DOHH2 (cell line): ENCODE measurements around the gene RND3.

Experiments used
- H3F3A ChIP-seq: fragments of 200-600 bp; sonication (generic), shearing (Covaris generic); 2 replicates; pipeline ENCODE4 v1.6.0; 2016; ENCODE audit warnings: antibody characterized with exemption, mild to moderate bottlenecking; ENCODE audit not compliant: control insufficient read depth, insufficient read depth
- H3K27ac ChIP-seq: fragments of 200-600 bp; sonication (generic); 2 replicates; pipeline ENCODE4 v1.5.1; 2014; ENCODE audit warnings: low read depth, mild to moderate bottlenecking, low read length, moderate library complexity
- H3K27me3 ChIP-seq: fragments of 200-600 bp; sonication (generic); 2 replicates; pipeline ENCODE4 v1.6.1; 2014; ENCODE audit warnings: mild to moderate bottlenecking, low read length, mixed read lengths; ENCODE audit not compliant: control insufficient read depth
- H3K36me3 ChIP-seq: fragments of 200-600 bp; sonication (generic); 2 replicates; pipeline ENCODE4 v1.6.1; 2014; ENCODE audit warnings: mild to moderate bottlenecking, low read length, moderate library complexity, mixed read lengths; ENCODE audit not compliant: control insufficient read depth
- H3K4me1 ChIP-seq: fragments of 200-600 bp; sonication (generic); 2 replicates; pipeline ENCODE4 v1.6.1; 2014; ENCODE audit warnings: mild to moderate bottlenecking, low read length, mixed read lengths; ENCODE audit not compliant: control insufficient read depth
- H3K4me2 ChIP-seq: fragments of 200-600 bp; sonication (generic); 2 replicates; pipeline ENCODE4 v1.6.0; 2014; ENCODE audit warnings: mild to moderate bottlenecking, low read length, moderate library complexity
- H3K4me3 ChIP-seq: fragments of 200-600 bp; sonication (generic); 2 replicates; pipeline ENCODE4 v1.5.1; 2014; ENCODE audit warnings: mild to moderate bottlenecking, low read length, mixed read lengths
- H3K79me2 ChIP-seq: fragments of 200-600 bp; sonication (generic); 2 replicates; pipeline ENCODE4 v1.6.1; 2014; ENCODE audit warnings: mild to moderate bottlenecking, low read length, mixed read lengths; ENCODE audit not compliant: control insufficient read depth
- H3K9me2 ChIP-seq: fragments of 200-600 bp; sonication (generic); replicated peaks from 2 replicates; pipeline ENCODE4 v1.6.1; 2014; ENCODE audit warnings: mild to moderate bottlenecking, low read length, mixed read lengths; ENCODE audit not compliant: control insufficient read depth
- H3K9me3 ChIP-seq: fragments of 200-600 bp; sonication (generic); 2 replicates; pipeline ENCODE4 v1.6.1; 2014; ENCODE audit warnings: antibody characterized with exemption, low read length, mixed read lengths; ENCODE audit not compliant: control insufficient read depth, insufficient read depth
- H4K20me1 ChIP-seq: fragments of 200-600 bp; sonication (generic); 2 replicates; pipeline ENCODE4 v1.6.0; 2014; ENCODE audit warnings: low read depth, mild to moderate bottlenecking, antibody characterized with exemption, low read length, moderate library complexity; ENCODE audit not compliant: control insufficient read depth, insufficient read depth
- EZH2phosphoT487 ChIP-seq: fragments of 200-600 bp; sonication (generic); IDR thresholded peaks from 2 replicates; pipeline ENCODE4 v1.6.1; 2017; ENCODE audit warnings: borderline replicate concordance, mild to moderate bottlenecking, antibody characterized with exemption, low read length, moderate library complexity, mixed read lengths
- TF ChIP-seq, protein P1 (sequence below): fragments of 200-600 bp; sonication (generic); IDR thresholded peaks from one replicate; pipeline ENCODE4 v1.5.1; 2014; ENCODE audit warnings: antibody characterized with exemption, mild to moderate bottlenecking, low read depth, low read length; ENCODE audit not compliant: poor library complexity, severe bottlenecking

Gene RND3

DNA sequence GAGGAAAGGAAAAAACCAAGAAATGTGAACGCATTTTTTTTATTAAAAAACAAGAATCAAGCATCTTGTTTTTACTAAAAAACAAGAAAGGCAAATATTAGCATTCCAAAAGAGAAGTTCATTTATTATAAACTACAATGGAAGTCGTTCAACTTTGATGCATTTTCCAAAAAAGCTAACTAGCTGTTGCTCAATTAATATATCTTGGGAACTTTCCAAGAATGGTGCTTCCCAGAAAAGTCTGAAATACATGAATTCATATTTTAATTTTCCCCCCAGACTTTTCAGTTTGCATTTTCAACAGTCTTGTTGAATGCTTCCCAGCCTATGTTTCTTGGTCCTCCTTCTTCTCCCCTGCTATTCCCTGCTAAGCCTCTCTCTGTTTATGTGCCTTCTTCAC lies 7.5 kb upstream of the RND3 start:
- H3K9me3 ChIP-seq, result no peaks in the 10 kb centered on the region
- no peaks in the 10 kb centered on the region for H4K20me1 ChIP-seq
- no peaks in the 10 kb centered on the region for H3F3A ChIP-seq
- H3K4me1 ChIP-seq, result no peaks in the 10 kb centered on the region
- H3K36me3 ChIP-seq, result no peaks in the 10 kb centered on the region
- no peak overlapping the region for H3K4me3 ChIP-seq
- no peaks in the 10 kb centered on the region for H3K27me3 ChIP-seq
- no peak overlapping the region for H3K27ac ChIP-seq
- no peaks in the 10 kb centered on the region for H3K9me2 ChIP-seq
- TF ChIP-seq, protein P1, sequence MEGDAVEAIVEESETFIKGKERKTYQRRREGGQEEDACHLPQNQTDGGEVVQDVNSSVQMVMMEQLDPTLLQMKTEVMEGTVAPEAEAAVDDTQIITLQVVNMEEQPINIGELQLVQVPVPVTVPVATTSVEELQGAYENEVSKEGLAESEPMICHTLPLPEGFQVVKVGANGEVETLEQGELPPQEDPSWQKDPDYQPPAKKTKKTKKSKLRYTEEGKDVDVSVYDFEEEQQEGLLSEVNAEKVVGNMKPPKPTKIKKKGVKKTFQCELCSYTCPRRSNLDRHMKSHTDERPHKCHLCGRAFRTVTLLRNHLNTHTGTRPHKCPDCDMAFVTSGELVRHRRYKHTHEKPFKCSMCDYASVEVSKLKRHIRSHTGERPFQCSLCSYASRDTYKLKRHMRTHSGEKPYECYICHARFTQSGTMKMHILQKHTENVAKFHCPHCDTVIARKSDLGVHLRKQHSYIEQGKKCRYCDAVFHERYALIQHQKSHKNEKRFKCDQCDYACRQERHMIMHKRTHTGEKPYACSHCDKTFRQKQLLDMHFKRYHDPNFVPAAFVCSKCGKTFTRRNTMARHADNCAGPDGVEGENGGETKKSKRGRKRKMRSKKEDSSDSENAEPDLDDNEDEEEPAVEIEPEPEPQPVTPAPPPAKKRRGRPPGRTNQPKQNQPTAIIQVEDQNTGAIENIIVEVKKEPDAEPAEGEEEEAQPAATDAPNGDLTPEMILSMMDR, result no peak
- TF ChIP-seq EZH2phosphoT487, result no peak
- H3K79me2 ChIP-seq, result no peaks in the 10 kb centered on the region
- H3K4me2 ChIP-seq, result no peak overlapping the region

DNA sequence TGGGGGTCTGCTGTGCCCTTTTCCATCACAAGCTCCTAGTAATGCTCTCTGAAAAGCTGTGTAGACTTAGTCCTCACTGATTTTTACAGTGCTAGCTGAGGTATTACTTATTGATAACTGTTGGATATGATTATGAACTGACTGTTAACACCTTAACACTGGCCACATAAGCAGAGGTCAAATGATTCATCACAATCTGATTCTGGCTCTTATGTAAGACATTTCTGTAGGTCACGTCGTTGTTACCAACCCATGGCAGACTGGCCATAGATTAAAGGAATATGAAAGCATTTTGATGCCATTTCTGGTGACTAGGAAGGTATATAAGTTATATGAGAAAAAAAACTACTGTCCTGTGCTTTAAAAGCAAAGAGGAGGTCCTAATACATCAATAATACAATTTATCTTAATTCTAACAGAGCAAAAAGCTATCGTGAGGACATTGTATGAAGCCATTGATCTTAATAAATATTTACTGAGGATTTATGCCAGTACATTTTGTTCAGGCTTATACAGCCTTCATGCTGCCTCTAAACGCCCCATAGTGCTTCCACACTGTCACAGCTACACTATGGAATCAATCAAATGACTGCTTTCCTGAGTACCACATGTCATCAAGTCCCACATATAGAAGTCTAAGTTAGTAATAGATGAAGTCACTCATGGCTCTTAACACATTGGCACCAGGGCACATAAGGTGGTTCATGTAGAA lies 6.9 kb upstream of the RND3 start:
- Histone ChIP-seq H4K20me1 (no peaks in the 10 kb centered on the region), H3K27ac (no peak overlapping the region), H3K9me3 (no peaks in the 10 kb centered on the region), H3K79me2 (no peaks in the 10 kb centered on the region), H3K4me1 (no peaks in the 10 kb centered on the region), H3K4me3 (no peak overlapping the region), H3F3A (no peaks in the 10 kb centered on the region), H3K36me3 (no peaks in the 10 kb centered on the region), H3K9me2 (no peaks in the 10 kb centered on the region), H3K27me3 (no peaks in the 10 kb centered on the region), H3K4me2 (no peak overlapping the region)
- no peak for TF ChIP-seq EZH2phosphoT487
- TF ChIP-seq, protein P1, result no peak

GRCh38 chr2:150491943-150492342 lies 4.5 kb upstream of the RND3 start:
- H3K36me3 ChIP-seq, result no peaks in the 10 kb centered on the region
- TF ChIP-seq, protein P1, result no peak
- TF ChIP-seq EZH2phosphoT487, result no peak
- H3K9me2 ChIP-seq, result no peaks in the 10 kb centered on the region
- H3K27ac ChIP-seq, result no peak overlapping the region
- no peak overlapping the region for H3K4me2 ChIP-seq
- no peaks in the 10 kb centered on the region for H4K20me1 ChIP-seq
- no peaks in the 10 kb centered on the region for H3F3A ChIP-seq
- H3K79me2 ChIP-seq, result no peaks in the 10 kb centered on the region
- H3K27me3 ChIP-seq, result no peaks in the 10 kb centered on the region
- no peaks in the 10 kb centered on the region for H3K4me1 ChIP-seq
- no peak overlapping the region for H3K4me3 ChIP-seq
- no peaks in the 10 kb centered on the region for H3K9me3 ChIP-seq
